Activated CD8-positive, alpha-beta T cell treated with anti-CD3 and anti-CD28 coated beads for 36 hours (primary cell): ENCODE data around the gene FGD4. TPM values are rescaled to one million over a fixed set of nuclear protein-coding genes. Genes with fewer than 3 reads are reported as not detected.
"Not testable (repeated sequence)": the region's sequence is repeated elsewhere in the genome, so short reads cannot be mapped to it uniquely, and the experiment has no call there.

Experiments used
- ATAC-seq: fragments of 200-7000 bp; cut with Tn5 transposase; one replicate; pipeline ENCODE4 v1.10.0; 2021; ENCODE audit warnings: mild to moderate bottlenecking, moderate library complexity
- CTCF ChIA-PET: fragments of 350-600 bp; sonication (Branson Sonifier 250); formaldehyde crosslinking; loops from one replicate; lab custom pipeline; 2021; ENCODE audit warnings: antibody characterized with exemption; lab: Charles Lee
- POLR2A ChIA-PET: fragments of 350-600 bp; sonication (Branson Sonifier 250); formaldehyde crosslinking; loops from one replicate; lab custom pipeline; 2021; ENCODE audit warnings: antibody characterized with exemption; lab: Charles Lee
- DNase-seq: peaks from one replicate; pipeline ENCODE4 v3.0.0-alpha.2; 2020
- H3K27ac Mint-ChIP-seq: one replicate; pipeline ENCODE4 v1.8.0; 2021; ENCODE audit warnings: mild to moderate bottlenecking, mixed read lengths
- H3K27me3 Mint-ChIP-seq: one replicate; pipeline ENCODE4 v1.8.0; 2021; ENCODE audit warnings: mixed read lengths
- H3K36me3 Mint-ChIP-seq: one replicate; pipeline ENCODE4 v1.8.0; 2021; ENCODE audit warnings: low read depth, mixed read lengths
- H3K4me1 Mint-ChIP-seq: one replicate; pipeline ENCODE4 v1.8.0; 2021; ENCODE audit warnings: low read depth, mixed read lengths
- H3K4me3 Mint-ChIP-seq: one replicate; pipeline ENCODE4 v1.8.0; 2021; ENCODE audit warnings: mild to moderate bottlenecking, moderate library complexity, mixed read lengths
- H3K9me3 Mint-ChIP-seq: one replicate; pipeline ENCODE4 v1.8.0; 2021; ENCODE audit warnings: mixed read lengths
- CTCF ChIP-seq: fragments of 200-600 bp; IDR thresholded peaks from one replicate; pipeline ENCODE4 v1.8.0; 2022; ENCODE audit warnings: antibody characterized with exemption, mild to moderate bottlenecking
- intact Hi-C: fragments of 100-400 bp; cut with micrococcal nuclease; formaldehyde crosslinking; loops from one replicate; pipeline ENCODE4 v1.10.0; 2022
- total RNA-seq, 2 experiments: library from RNA; stranded (reverse); gene quantifications; one replicate each; pipeline ENCODE4 v1.2.3, GENCODE V29; 2021

FGD4 gene
- total RNA-seq, 2 experiments from 2014 or later: 0.05 to 0.25 TPM

- no peaks in the 10 kb centered on the region for H3K4me1 Mint-ChIP-seq
- intact Hi-C loops: no loop called here
- CTCF ChIA-PET: no interaction called here
- POLR2A ChIA-PET: no interaction called here
- no peaks in the 10 kb centered on the region for H3K9me3 Mint-ChIP-seq
- no peaks in the 10 kb centered on the region for H3K36me3 Mint-ChIP-seq
- TF ChIP-seq CTCF: no peak
- no peaks in the 10 kb centered on the region for H3K27me3 Mint-ChIP-seq
- H3K4me3 Mint-ChIP-seq: no peak overlapping the region
- DNase-seq (no peak), ATAC-seq (no peak)
- H3K27ac Mint-ChIP-seq: no peak overlapping the region
Measured at GRCh38 chr12:32504591-32504990, 105.2 kb downstream of the FGD4 start.

GRCh38 chr12:32505067-32505945 lies 105.9 kb downstream of the FGD4 start:
- CTCF ChIA-PET: no interaction called here
- intact Hi-C loops: no loop called here
- Mint-ChIP-seq H3K36me3 (no peaks in the 10 kb centered on the region), H3K27me3 (no peaks in the 10 kb centered on the region), H3K9me3 (no peaks in the 10 kb centered on the region), H3K4me1 (no peaks in the 10 kb centered on the region), H3K4me3 (no peak overlapping the region), H3K27ac (no peak overlapping the region)
- TF ChIP-seq CTCF: no peak
- POLR2A ChIA-PET: no interaction called here
- ATAC-seq: no peak
- DNase-seq: no peak

GRCh38 chr12:32507096-32507941 lies 108.0 kb downstream of the FGD4 start:
- H3K27me3 Mint-ChIP-seq, intact Hi-C loops, POLR2A ChIA-PET, H3K4me3 Mint-ChIP-seq, ATAC-seq, H3K36me3 Mint-ChIP-seq, H3K9me3 Mint-ChIP-seq, H3K4me1 Mint-ChIP-seq, DNase-seq, H3K27ac Mint-ChIP-seq, CTCF ChIA-PET: not testable (repeated sequence)

- TF ChIP-seq CTCF: no peak
- DNase-seq: no peak
- Mint-ChIP-seq H3K27ac (no peak overlapping the region), H3K27me3 (peaks cover 2% of the 10 kb centered on the region), H3K4me3 (no peak overlapping the region), H3K4me1 (no peaks in the 10 kb centered on the region), H3K36me3 (no peaks in the 10 kb centered on the region), H3K9me3 (no peaks in the 10 kb centered on the region)
- intact Hi-C loops: no loop called here
- ATAC-seq: no peak
- ChIA-PET POLR2A (no interaction called here), CTCF (no interaction called here)
Measured at GRCh38 chr12:32507942-32508320, 108.6 kb downstream of the FGD4 start.

- no peaks in the 10 kb centered on the region for H3K36me3 Mint-ChIP-seq
- intact Hi-C loops: no loop called here
- peaks cover 2% of the 10 kb centered on the region for H3K27me3 Mint-ChIP-seq
- DNase-seq (no peak), ATAC-seq (no peak)
- ChIA-PET CTCF (no interaction called here), POLR2A (no interaction called here)
- no peak overlapping the region for H3K4me3 Mint-ChIP-seq
- TF ChIP-seq CTCF: no peak
- no peaks in the 10 kb centered on the region for H3K9me3 Mint-ChIP-seq
- no peak overlapping the region for H3K27ac Mint-ChIP-seq
- no peaks in the 10 kb centered on the region for H3K4me1 Mint-ChIP-seq
Measured at GRCh38 chr12:32508626-32509025, 109.3 kb downstream of the FGD4 start.
